SJSA1 (cell line): ENCODE results near the gene CCNF. TPM values are rescaled to one million over a fixed set of nuclear protein-coding genes. Genes with fewer than 3 reads are reported as not detected.

Source experiments
- DNase-seq, 2 experiments: peaks; one replicate each; pipeline ENCODE4 v3.0.0-alpha.2; 2015 to 2020; ENCODE audit warnings: low spot score in 2 of 2, low read depth in 1 of 2
- H3K27ac ChIP-seq: fragments of 250-450 bp; sonication (Bioruptor Pico); 2 replicates; pipeline ENCODE4 v1.5.1; 2020; ENCODE audit warnings: mild to moderate bottlenecking, moderate library complexity
- H3K27me3 ChIP-seq: fragments of 250-450 bp; sonication (Bioruptor Pico); replicated peaks from 2 replicates; pipeline ENCODE4 v1.5.1; 2020; ENCODE audit warnings: mild to moderate bottlenecking, moderate library complexity
- H3K36me3 ChIP-seq: fragments of 250-450 bp; sonication (Bioruptor Pico); 2 replicates; pipeline ENCODE4 v1.5.1; 2020; ENCODE audit warnings: mild to moderate bottlenecking
- H3K4me1 ChIP-seq: fragments of 250-450 bp; sonication (Bioruptor Pico); replicated peaks from 2 replicates; pipeline ENCODE4 v1.6.1; 2021; ENCODE audit warnings: mild to moderate bottlenecking
- H3K4me3 ChIP-seq: fragments of 250-450 bp; sonication (Bioruptor Pico); 2 replicates; pipeline ENCODE4 v1.5.1; 2020; ENCODE audit warnings: mild to moderate bottlenecking
- H3K9me3 ChIP-seq: fragments of 250-450 bp; sonication (Bioruptor Pico); replicated peaks from 2 replicates; pipeline ENCODE4 v1.5.1; 2020; ENCODE audit warnings: mild to moderate bottlenecking
- total RNA-seq: library from RNA; depleted of rRNA; stranded (reverse); fragments of >200 nt; shearing (Covaris generic); gene quantifications from 2 replicates; pipeline ENCODE4 v1.2.3, GENCODE V29; 2014

Gene CCNF
- total RNA-seq, 1 experiment from 2014 or later, result 48.2 TPM

GRCh38 chr16:2420035-2420434, 9.2 kb upstream of the CCNF start:
- no peak overlapping the region for H3K27ac ChIP-seq
- DNase-seq, result no peak
- H3K4me3 ChIP-seq, result no peak overlapping the region
- no peaks in the 10 kb centered on the region for H3K36me3 ChIP-seq
- no peaks in the 10 kb centered on the region for H3K9me3 ChIP-seq
- no peaks in the 10 kb centered on the region for H3K4me1 ChIP-seq
- peaks cover 4% of the 10 kb centered on the region; the same call in 1 of the 2 replicates for H3K27me3 ChIP-seq

- Histone ChIP-seq H3K4me1 (no peaks in the 10 kb centered on the region), H3K36me3 (no peaks in the 10 kb centered on the region), H3K9me3 (no peaks in the 10 kb centered on the region), H3K27ac (no peak overlapping the region), H3K27me3 (no peaks in the 10 kb centered on the region), H3K4me3 (no peak overlapping the region)
- no peak for DNase-seq
These were observed 7.0 kb upstream of the CCNF start for GRCh38 chr16:2422123-2422867.

GRCh38 chr16:2424061-2425007, 4.9 kb upstream of the CCNF start:
- no peak overlapping the region for H3K4me3 ChIP-seq
- no peaks in the 10 kb centered on the region for H3K9me3 ChIP-seq
- peaks cover 10% of the 10 kb centered on the region for H3K4me1 ChIP-seq
- H3K36me3 ChIP-seq, result peaks cover 1% of the 10 kb centered on the region
- DNase-seq, result no peak
- H3K27ac ChIP-seq, result no peak overlapping the region
- H3K27me3 ChIP-seq, result no peaks in the 10 kb centered on the region

- H3K4me3 ChIP-seq, result no peak overlapping the region
- no peak overlapping the region for H3K27ac ChIP-seq
- H3K36me3 ChIP-seq, result peaks cover 7% of the 10 kb centered on the region
- H3K27me3 ChIP-seq, result no peaks in the 10 kb centered on the region
- no peak for DNase-seq
- H3K4me1 ChIP-seq, result peaks cover 10% of the 10 kb centered on the region
- H3K9me3 ChIP-seq, result no peaks in the 10 kb centered on the region
These were observed 4.2 kb upstream of the CCNF start for GRCh38 chr16:2425008-2425518.

- H3K27ac ChIP-seq, result no peak overlapping the region
These were observed 3.3 kb upstream of the CCNF start for GRCh38 chr16:2425825-2426430.

GRCh38 chr16:2426941-2427361, 2.3 kb upstream of the CCNF start:
- H3K27me3 ChIP-seq, result no peaks in the 10 kb centered on the region
- peaks cover 26% of the 10 kb centered on the region for H3K36me3 ChIP-seq
- H3K4me1 ChIP-seq, result peaks cover 20% of the 10 kb centered on the region
- no peaks in the 10 kb centered on the region for H3K9me3 ChIP-seq
- no peak overlapping the region for H3K27ac ChIP-seq
- no peak overlapping the region for H3K4me3 ChIP-seq
- no peak for DNase-seq

More at GRCh38 chr16:2425825-2426430, 3.3 kb upstream of the CCNF start:
- DNase-seq, result no peak
- H3K4me3 ChIP-seq, result no peak overlapping the region
- no peaks in the 10 kb centered on the region for H3K9me3 ChIP-seq
- peaks cover 18% of the 10 kb centered on the region for H3K4me1 ChIP-seq
- H3K27me3 ChIP-seq, result no peaks in the 10 kb centered on the region
- H3K36me3 ChIP-seq, result peaks cover 16% of the 10 kb centered on the region

GRCh38 chr16:2427526-2427925, 1.7 kb upstream of the CCNF start:
- DNase-seq, result no peak
- H3K4me1 ChIP-seq, result peaks cover 20% of the 10 kb centered on the region
- H3K4me3 ChIP-seq, result no peak overlapping the region
- peaks cover 32% of the 10 kb centered on the region for H3K36me3 ChIP-seq
- H3K27ac ChIP-seq, result no peak overlapping the region
- no peaks in the 10 kb centered on the region for H3K27me3 ChIP-seq
- H3K9me3 ChIP-seq, result no peaks in the 10 kb centered on the region

GRCh38 chr16:2428051-2428783, 1.0 kb upstream of the CCNF start:
- H3K9me3 ChIP-seq, result no peaks in the 10 kb centered on the region
- H3K4me1 ChIP-seq, result peaks cover 20% of the 10 kb centered on the region
- DNase-seq, result peak in 1 of 2 experiments; percentile 62
- H3K27ac ChIP-seq, result peak overlapping the region; percentile 85
- H3K27me3 ChIP-seq, result no peaks in the 10 kb centered on the region
- H3K4me3 ChIP-seq, result peak overlapping the region; percentile 98
- H3K36me3 ChIP-seq, result peaks cover 39% of the 10 kb centered on the region

GRCh38 chr16:2428784-2429033, 538 bp upstream of the CCNF start:
- no peaks in the 10 kb centered on the region for H3K9me3 ChIP-seq
- no peaks in the 10 kb centered on the region for H3K27me3 ChIP-seq
- H3K4me3 ChIP-seq, result peak overlapping the region; percentile 98
- peaks cover 20% of the 10 kb centered on the region for H3K4me1 ChIP-seq
- H3K27ac ChIP-seq, result peak overlapping the region; percentile 85
- H3K36me3 ChIP-seq, result peaks cover 43% of the 10 kb centered on the region
- DNase-seq, result no peak

GRCh38 chr16:2429771-2430663, 770 bp downstream of the CCNF start:
- Histone ChIP-seq H3K27me3 (no peaks in the 10 kb centered on the region), H3K36me3 (peaks cover 57% of the 10 kb centered on the region), H3K27ac (peak overlapping the region; percentile 29), H3K4me3 (peak overlapping the region; percentile 98), H3K4me1 (peaks cover 20% of the 10 kb centered on the region), H3K9me3 (no peaks in the 10 kb centered on the region)
- DNase-seq, result peak in 1 of 2 experiments; percentile 28

GRCh38 chr16:2432286-2432685, 3.0 kb downstream of the CCNF start:
- Histone ChIP-seq H3K27ac (no peak overlapping the region), H3K36me3 (peaks cover 77% of the 10 kb centered on the region), H3K4me3 (no peak overlapping the region), H3K4me1 (peaks cover 20% of the 10 kb centered on the region), H3K27me3 (no peaks in the 10 kb centered on the region), H3K9me3 (no peaks in the 10 kb centered on the region)
- DNase-seq, result no peak

- Histone ChIP-seq H3K27me3 (no peaks in the 10 kb centered on the region), H3K36me3 (peaks cover 83% of the 10 kb centered on the region), H3K4me1 (peaks cover 20% of the 10 kb centered on the region), H3K4me3 (no peak overlapping the region), H3K9me3 (no peaks in the 10 kb centered on the region), H3K27ac (no peak overlapping the region)
- no peak for DNase-seq
These were observed 3.7 kb downstream of the CCNF start for GRCh38 chr16:2432801-2433505.
